Measurements from ENCODE around the gene PLOD3.

PLOD3 gene

GRCh38 chr7:101243646-101244374, 26.4 kb upstream of the PLOD3 start:
- H3K4me1 Mint-ChIP-seq (ENCODE audit: low read depth) = peaks cover 31% of the 10 kb centered on the region
- peaks cover 2% of the 10 kb centered on the region for H3K36me3 Mint-ChIP-seq
- no peaks in the 10 kb centered on the region for H3K9me3 Mint-ChIP-seq (ENCODE audit: low read depth)
- H3K4me3 Mint-ChIP-seq = peak overlapping the region; percentile 98
- H3K27me3 Mint-ChIP-seq = no peaks in the 10 kb centered on the region
- H3K27ac Mint-ChIP-seq = peak overlapping the region; percentile 98

GRCh38 chr7:101241443-101242349, 24.3 kb upstream of the PLOD3 start:
- H3K9me3 Mint-ChIP-seq (ENCODE audit: low read depth) = no peaks in the 10 kb centered on the region
- H3K36me3 Mint-ChIP-seq = no peaks in the 10 kb centered on the region
- H3K27ac Mint-ChIP-seq = no peak overlapping the region
- H3K27me3 Mint-ChIP-seq = no peaks in the 10 kb centered on the region
- no peak overlapping the region for H3K4me3 Mint-ChIP-seq
- H3K4me1 Mint-ChIP-seq (ENCODE audit: low read depth) = peaks cover 25% of the 10 kb centered on the region

GRCh38 chr7:101241015-101241363, 23.6 kb upstream of the PLOD3 start:
- no peak overlapping the region for H3K4me3 Mint-ChIP-seq
- no peaks in the 10 kb centered on the region for H3K9me3 Mint-ChIP-seq (ENCODE audit: low read depth)
- peaks cover 24% of the 10 kb centered on the region for H3K4me1 Mint-ChIP-seq (ENCODE audit: low read depth)
- H3K27ac Mint-ChIP-seq = no peak overlapping the region
- H3K36me3 Mint-ChIP-seq = no peaks in the 10 kb centered on the region
- no peaks in the 10 kb centered on the region for H3K27me3 Mint-ChIP-seq

GRCh38 chr7:101240226-101241014, 23.0 kb upstream of the PLOD3 start:
- Mint-ChIP-seq H3K4me3 (no peak overlapping the region), H3K27me3 (no peaks in the 10 kb centered on the region), H3K4me1 (ENCODE audit: low read depth) (peaks cover 20% of the 10 kb centered on the region), H3K36me3 (no peaks in the 10 kb centered on the region), H3K9me3 (ENCODE audit: low read depth) (no peaks in the 10 kb centered on the region), H3K27ac (no peak overlapping the region)

GRCh38 chr7:101239951-101240220, 22.5 kb upstream of the PLOD3 start:
- no peaks in the 10 kb centered on the region for H3K36me3 Mint-ChIP-seq
- no peak overlapping the region for H3K4me3 Mint-ChIP-seq
- no peaks in the 10 kb centered on the region for H3K27me3 Mint-ChIP-seq
- H3K27ac Mint-ChIP-seq = no peak overlapping the region
- peaks cover 16% of the 10 kb centered on the region for H3K4me1 Mint-ChIP-seq (ENCODE audit: low read depth)
- H3K9me3 Mint-ChIP-seq (ENCODE audit: low read depth) = no peaks in the 10 kb centered on the region

GRCh38 chr7:101239191-101239950, 22.0 kb upstream of the PLOD3 start:
- no peaks in the 10 kb centered on the region for H3K27me3 Mint-ChIP-seq
- no peaks in the 10 kb centered on the region for H3K36me3 Mint-ChIP-seq
- H3K9me3 Mint-ChIP-seq (ENCODE audit: low read depth) = no peaks in the 10 kb centered on the region
- H3K4me3 Mint-ChIP-seq = no peak overlapping the region
- peaks cover 16% of the 10 kb centered on the region for H3K4me1 Mint-ChIP-seq (ENCODE audit: low read depth)
- no peak overlapping the region for H3K27ac Mint-ChIP-seq

GRCh38 chr7:101238226-101239182, 21.1 kb upstream of the PLOD3 start:
- Mint-ChIP-seq H3K4me1 (ENCODE audit: low read depth) (peaks cover 10% of the 10 kb centered on the region), H3K27me3 (no peaks in the 10 kb centered on the region), H3K9me3 (ENCODE audit: low read depth) (no peaks in the 10 kb centered on the region), H3K36me3 (no peaks in the 10 kb centered on the region), H3K4me3 (no peak overlapping the region), H3K27ac (no peak overlapping the region)

GRCh38 chr7:101237206-101238067, 20.1 kb upstream of the PLOD3 start, which contains the start of gene CLDN15:
Gene CLDN15, minus strand, starts transcription at chr7:101237802. Its CDS starts 221 bp downstream, at chr7:101237581.
- Mint-ChIP-seq H3K4me1 (ENCODE audit: low read depth) (peaks cover 3% of the 10 kb centered on the region), H3K27me3 (no peaks in the 10 kb centered on the region), H3K27ac (no peak within 1 kb of the TSS), H3K36me3 (no peaks in the 10 kb centered on the region), H3K9me3 (ENCODE audit: low read depth) (no peaks in the 10 kb centered on the region), H3K4me3 (no peak within 1 kb of the TSS)

- Mint-ChIP-seq H3K27ac (no peak overlapping the region), H3K36me3 (no peaks in the 10 kb centered on the region), H3K4me3 (no peak overlapping the region), H3K9me3 (ENCODE audit: low read depth) (no peaks in the 10 kb centered on the region), H3K4me1 (ENCODE audit: low read depth) (no peaks in the 10 kb centered on the region), H3K27me3 (no peaks in the 10 kb centered on the region)
These were observed 19.0 kb upstream of the PLOD3 start for GRCh38 chr7:101236292-101236835.

- H3K4me1 Mint-ChIP-seq (ENCODE audit: low read depth) = no peaks in the 10 kb centered on the region
- H3K9me3 Mint-ChIP-seq (ENCODE audit: low read depth) = no peaks in the 10 kb centered on the region
- no peak overlapping the region for H3K4me3 Mint-ChIP-seq
- H3K36me3 Mint-ChIP-seq = no peaks in the 10 kb centered on the region
- no peaks in the 10 kb centered on the region for H3K27me3 Mint-ChIP-seq
- H3K27ac Mint-ChIP-seq = no peak overlapping the region
These were observed 18.1 kb upstream of the PLOD3 start for GRCh38 chr7:101235522-101235921.

GRCh38 chr7:101235050-101235449, 17.7 kb upstream of the PLOD3 start:
- Mint-ChIP-seq H3K27ac (no peak overlapping the region), H3K4me1 (ENCODE audit: low read depth) (no peaks in the 10 kb centered on the region), H3K4me3 (no peak overlapping the region), H3K27me3 (no peaks in the 10 kb centered on the region), H3K36me3 (no peaks in the 10 kb centered on the region), H3K9me3 (ENCODE audit: low read depth) (no peaks in the 10 kb centered on the region)

GRCh38 chr7:101234636-101235035, 17.3 kb upstream of the PLOD3 start:
- Mint-ChIP-seq H3K36me3 (no peaks in the 10 kb centered on the region), H3K4me3 (no peak overlapping the region), H3K4me1 (ENCODE audit: low read depth) (no peaks in the 10 kb centered on the region), H3K27me3 (no peaks in the 10 kb centered on the region), H3K9me3 (ENCODE audit: low read depth) (no peaks in the 10 kb centered on the region), H3K27ac (no peak overlapping the region)

All from activated naive CD8-positive, alpha-beta T cell (primary cell).